Measurements from ENCODE around the gene TEX55. TPM values are rescaled to one million over a fixed set of nuclear protein-coding genes. Genes with fewer than 3 reads are reported as not detected.
A peak's percentile ranks its signal among the peaks of the same experiment; 100 is the strongest.
"Not testable (repeated sequence)": the region's sequence is repeated elsewhere in the genome, so short reads cannot be mapped to it uniquely, and the experiment has no call there.

The TEX55 gene
- not detected in 2 replicates for total RNA-seq (ENCODE audit: low replicate concordance)

- peak; percentile 69 for DNase-seq (ENCODE audit: low read depth)
- peak; percentile 85 for TF ChIP-seq CTCF (IDR thresholded peaks at IDR 0.05; ENCODE audit: insufficient read depth, low read length)
- no peak within 1 kb of the TSS for H3K4me3 ChIP-seq (ENCODE audit: low read depth, low read length)
Observed at GRCh38 chr3:119145500-119146167, at the start of gene TEX55. Gene TEX55 (plus strand): TSS chr3:119146165. CDS start chr3:119146190, 25 bp downstream.

- no peak for DNase-seq (ENCODE audit: low read depth)
- no peak for TF ChIP-seq CTCF (IDR thresholded peaks at IDR 0.05; ENCODE audit: insufficient read depth, low read length)
- no peak overlapping the region for H3K4me3 ChIP-seq (ENCODE audit: low read depth, low read length)
Observed at GRCh38 chr3:119098003-119098402, 48.0 kb upstream of the TEX55 start.

- peak; percentile 58 for DNase-seq (ENCODE audit: low read depth)
- no peak overlapping the region for H3K4me3 ChIP-seq (ENCODE audit: low read depth, low read length)
- TF ChIP-seq CTCF (IDR thresholded peaks at IDR 0.05; ENCODE audit: insufficient read depth, low read length): peak; percentile 68
Observed at GRCh38 chr3:119098619-119099222, 47.2 kb upstream of the TEX55 start.

- no peak for TF ChIP-seq CTCF (IDR thresholded peaks at IDR 0.05; ENCODE audit: insufficient read depth, low read length)
- no peak for DNase-seq (ENCODE audit: low read depth)
- H3K4me3 ChIP-seq (ENCODE audit: low read depth, low read length): no peak overlapping the region
Observed at GRCh38 chr3:119099785-119100184, 46.2 kb upstream of the TEX55 start.

- no peak for TF ChIP-seq CTCF (IDR thresholded peaks at IDR 0.05; ENCODE audit: insufficient read depth, low read length)
- DNase-seq (ENCODE audit: low read depth): no peak
- no peak overlapping the region for H3K4me3 ChIP-seq (ENCODE audit: low read depth, low read length)
Observed at GRCh38 chr3:119104031-119104430, 41.9 kb upstream of the TEX55 start.

- DNase-seq (ENCODE audit: low read depth); H3K4me3 ChIP-seq (ENCODE audit: low read depth, low read length): not testable (repeated sequence)
Observed at GRCh38 chr3:119118330-119118729, 27.6 kb upstream of the TEX55 start.

GRCh38 chr3:119120480-119120879 lies 25.5 kb upstream of the TEX55 start:
- no peak overlapping the region for H3K4me3 ChIP-seq (ENCODE audit: low read depth, low read length)
- no peak for TF ChIP-seq CTCF (IDR thresholded peaks at IDR 0.05; ENCODE audit: insufficient read depth, low read length)
- DNase-seq (ENCODE audit: low read depth): no peak

Measured in fibroblast of the aortic adventitia (primary cell).